ENCODE measurements around the gene DCP2.

DCP2 gene

DNA sequence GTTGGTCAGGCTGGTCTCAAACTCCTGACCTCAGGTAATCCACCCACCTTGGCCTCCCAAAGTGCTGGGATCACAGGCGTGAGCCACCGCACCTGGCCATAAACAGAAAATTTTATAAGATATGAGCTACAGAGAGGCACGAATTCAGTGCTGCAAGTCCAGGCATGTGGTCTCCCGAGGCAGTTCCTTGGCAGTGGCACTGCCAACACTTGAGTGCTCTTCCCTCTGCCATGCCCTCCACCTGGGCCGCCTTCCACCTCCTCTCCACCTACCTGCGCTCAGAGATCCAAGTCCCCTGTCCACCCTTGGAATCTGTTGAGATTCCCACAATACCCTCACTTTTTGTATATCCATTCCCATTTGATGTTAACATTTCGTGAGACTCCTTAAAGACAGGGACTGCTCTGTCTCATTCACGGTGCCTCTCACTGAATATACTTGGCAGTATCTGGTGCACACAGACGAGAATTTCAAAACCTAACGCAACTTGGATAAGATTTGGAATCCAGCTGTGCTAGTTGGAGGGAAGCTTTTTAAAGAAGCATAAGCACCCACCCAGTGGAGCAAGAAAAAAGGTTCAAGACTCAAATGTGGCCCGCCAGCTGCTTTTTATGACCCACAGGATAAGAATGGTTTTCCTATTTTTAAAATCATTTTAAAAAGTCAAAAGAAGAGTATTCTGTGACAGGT, 68.3 kb downstream of the DCP2 start:
- DNase-seq (ENCODE audit: low read depth in 3 of 3), result no peak

DNA sequence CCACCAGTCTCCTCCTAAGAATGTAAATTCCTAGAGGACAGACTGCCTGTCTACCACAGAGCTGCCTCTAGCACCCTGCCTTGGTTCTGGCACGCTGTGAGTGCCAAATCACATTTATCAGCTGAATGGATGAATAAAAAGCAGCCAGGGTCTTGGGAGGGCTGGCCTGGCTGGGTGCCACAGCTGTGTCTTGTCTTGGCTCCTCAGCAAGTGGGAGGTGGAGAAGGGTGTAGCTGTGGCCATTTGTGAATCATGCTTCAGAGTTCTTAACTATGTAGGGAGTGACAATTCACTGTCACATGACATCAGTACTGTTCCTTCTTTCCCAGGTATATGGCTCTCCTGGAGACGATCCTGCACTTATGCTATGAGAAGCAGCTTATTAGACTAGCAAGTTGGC, 70.6 kb downstream of the DCP2 start:
- no peak for DNase-seq (ENCODE audit: low read depth in 3 of 3)

DNA sequence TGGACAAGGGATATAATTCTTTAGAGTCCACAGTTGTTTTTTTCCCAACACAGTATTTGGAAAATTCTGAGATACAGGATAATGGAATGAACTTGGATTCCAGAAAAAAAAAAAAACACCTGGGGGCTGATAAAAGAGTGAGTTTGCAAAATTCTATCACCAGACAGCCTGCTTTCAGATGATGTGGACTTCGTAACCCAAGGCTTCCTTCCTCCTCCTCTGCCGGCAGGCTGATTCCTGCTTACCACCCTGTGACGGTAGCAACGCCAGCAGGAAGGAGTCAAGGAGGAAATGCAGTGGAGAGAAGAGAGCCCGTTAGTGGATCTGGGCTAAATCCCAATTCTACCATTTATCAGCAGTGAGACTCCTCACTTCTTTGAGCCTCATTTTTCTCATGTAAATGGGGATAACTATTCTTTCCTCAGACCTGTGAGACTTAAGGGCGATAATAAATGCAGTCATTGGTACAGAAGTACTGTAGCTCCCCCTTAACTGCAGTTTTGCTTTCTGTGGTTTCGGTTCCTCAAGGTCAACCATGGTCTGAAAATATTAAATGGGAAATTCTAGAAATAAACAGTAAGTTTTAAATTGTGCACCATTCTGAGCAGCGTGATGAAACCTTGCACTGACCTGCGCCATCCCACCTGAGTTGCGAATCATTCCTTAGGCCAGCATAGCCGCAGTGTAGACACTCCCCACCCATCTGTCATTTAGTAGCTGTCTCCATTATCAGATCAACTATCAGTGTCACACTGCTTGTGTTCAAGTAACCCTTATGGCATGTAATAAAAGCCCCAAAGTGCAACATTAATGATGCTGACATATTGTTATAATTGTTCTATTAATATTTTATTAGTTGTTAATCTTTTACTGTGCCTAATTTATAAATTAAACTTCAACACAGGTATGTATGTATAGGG, 71.4 kb downstream of the DCP2 start:
- no peak for DNase-seq (ENCODE audit: low read depth in 3 of 3)

DNA sequence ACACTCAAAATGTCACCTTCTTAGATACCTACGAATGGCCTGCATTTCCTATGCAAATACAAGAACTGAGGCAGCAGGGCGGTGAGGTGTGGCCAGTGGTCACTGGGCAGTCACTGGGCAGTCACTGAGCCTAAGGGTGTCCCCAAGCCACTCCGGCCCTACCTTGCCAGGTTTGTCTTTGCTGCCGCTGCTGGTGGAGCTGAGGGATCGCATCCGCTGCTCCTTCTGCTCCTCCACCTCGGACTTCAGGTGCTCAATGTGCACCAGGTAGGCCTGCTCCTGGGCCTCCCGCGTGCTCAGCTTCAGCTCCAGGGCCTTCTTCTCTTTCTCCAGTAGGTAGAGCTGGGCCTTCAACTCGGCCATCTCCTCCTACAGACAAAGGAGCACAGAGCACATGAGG, 72.3 kb downstream of the DCP2 start:
- DNase-seq (ENCODE audit: low read depth in 3 of 3), result no peak

DNA sequence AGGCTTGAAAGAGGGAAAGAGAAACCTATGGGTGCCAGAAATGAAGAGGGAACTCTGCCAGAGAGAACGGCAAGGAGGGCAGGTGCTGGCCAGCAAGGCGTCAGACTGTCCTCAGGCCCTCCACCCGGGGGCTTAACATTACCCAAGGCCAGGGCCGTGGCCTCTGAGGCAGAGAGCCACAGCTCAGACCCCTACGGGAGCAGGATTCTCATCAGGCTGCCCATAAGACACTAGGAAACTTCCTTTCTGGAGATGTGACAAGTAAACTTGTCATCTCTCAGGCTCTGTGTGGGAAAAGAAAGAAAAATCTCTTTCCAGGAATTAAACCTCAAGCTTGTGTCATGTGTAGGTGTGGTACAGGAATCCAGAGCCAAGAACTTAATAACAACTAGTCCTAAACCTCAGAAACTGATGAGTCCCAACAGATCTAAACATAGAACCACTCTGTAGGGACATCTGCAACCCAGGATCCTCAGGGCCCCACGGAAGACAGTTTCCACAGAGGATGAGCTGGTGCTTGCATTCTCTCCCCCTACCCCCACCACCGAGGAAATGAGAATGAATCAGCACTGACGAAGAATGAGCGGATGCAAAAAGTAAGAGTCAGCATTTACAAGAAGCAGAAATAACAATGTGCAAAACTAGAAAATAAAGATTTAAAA, 74.3 kb downstream of the DCP2 start:
- DNase-seq (ENCODE audit: low read depth in 3 of 3), result no peak

DNA sequence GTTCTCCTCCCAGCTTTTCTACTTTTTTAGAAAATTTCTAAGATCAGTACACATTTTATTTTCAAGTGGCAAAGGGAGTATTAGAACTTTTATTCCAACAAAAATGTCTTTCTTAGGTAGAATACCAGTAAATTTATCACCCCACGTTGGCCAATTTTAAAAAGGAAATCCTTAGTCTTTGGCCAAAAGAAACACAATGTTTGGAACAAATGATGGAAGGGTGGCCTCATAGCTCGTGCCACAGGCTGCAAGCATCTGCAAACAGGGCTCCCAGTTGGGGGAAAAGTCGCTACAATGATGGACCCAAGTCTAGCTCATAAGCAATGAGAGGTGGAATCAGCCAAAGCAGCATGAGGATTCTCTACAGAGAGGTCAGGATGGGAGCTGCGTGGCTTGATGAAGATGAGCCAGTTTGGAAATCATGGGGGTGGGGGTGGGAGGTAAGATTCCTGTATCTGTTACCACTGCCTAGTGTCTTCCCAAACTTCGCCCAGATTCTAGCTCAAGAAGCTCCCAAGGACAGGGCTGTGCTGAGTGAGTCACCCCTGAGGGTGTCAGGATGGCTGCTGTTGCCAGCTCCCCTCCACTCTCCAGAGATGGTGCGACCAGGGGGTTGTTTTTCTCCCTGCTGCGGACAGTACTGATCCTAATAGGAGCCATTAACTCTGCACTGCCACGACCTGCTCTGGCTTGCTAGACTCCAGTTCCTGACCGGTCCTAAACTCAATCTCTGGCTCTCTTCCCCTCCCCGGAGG, 75.6 kb downstream of the DCP2 start:
- no peak for DNase-seq (ENCODE audit: low read depth in 3 of 3)

DNA sequence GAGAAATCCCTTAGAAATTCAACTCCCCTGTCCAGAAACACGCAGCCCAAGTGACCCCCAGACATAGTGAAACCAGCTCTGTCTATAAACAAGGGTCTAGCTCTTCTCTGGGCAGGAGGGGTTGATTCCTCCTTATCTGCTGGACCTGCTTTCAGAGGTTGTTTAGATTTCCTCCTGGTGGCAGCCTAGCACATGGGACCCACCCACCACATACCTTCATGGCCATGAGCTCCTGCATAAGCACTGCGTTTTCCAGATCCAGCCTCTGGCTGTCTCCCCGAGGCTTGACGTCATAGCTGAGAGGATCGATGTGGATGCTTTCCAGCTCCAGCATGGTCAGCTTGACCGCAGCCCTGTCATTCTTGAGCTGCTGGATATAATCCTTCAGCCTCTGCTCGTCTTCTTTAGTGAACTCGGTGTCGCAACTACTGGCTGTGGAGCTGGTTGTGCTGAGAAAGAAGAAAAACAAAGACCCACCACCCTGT, 77.0 kb downstream of the DCP2 start:
- no peak for DNase-seq (ENCODE audit: low read depth in 3 of 3)

DNA sequence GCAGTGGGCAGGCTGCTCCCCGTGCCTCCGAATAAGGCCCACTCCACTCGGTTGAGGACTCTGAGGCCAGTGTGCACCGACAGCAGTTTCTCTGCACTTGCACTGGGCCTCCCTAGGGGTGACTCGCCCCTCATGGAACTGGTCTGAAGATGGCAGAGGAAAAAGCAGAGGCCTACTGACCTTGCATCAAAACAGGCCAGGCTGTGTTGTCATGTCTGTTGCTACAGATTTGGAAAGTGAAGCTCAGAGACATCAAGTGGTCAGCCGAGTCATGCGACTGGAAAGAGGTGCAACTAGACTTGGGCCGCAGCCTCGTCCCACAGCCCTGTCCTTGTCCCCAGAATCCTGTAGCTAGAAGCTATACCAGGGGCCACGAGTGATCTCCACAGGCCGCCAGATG, 78.3 kb downstream of the DCP2 start:
- no peak for DNase-seq (ENCODE audit: low read depth in 3 of 3)

DNA sequence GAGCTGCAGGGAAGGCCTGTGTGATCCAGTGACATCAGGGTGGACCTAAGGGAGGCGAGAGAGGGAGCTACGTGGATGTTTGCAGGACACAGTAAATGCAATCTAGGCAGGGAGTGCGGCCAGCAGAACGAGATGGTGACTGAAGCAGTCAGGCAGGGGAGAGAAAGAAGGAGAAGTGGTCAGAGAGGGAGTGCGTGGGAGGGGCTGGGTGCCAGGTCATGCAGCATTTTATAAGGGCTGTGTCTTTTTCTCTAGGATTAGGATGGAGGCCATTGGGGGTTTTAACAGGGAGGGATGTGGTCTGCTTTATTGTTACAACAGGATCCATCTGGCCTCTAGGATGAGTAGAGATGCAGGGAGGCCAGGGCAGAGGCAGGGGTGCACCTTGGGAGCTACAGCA, 80.4 kb downstream of the DCP2 start:
- DNase-seq (ENCODE audit: low read depth in 3 of 3), result no peak

DNA sequence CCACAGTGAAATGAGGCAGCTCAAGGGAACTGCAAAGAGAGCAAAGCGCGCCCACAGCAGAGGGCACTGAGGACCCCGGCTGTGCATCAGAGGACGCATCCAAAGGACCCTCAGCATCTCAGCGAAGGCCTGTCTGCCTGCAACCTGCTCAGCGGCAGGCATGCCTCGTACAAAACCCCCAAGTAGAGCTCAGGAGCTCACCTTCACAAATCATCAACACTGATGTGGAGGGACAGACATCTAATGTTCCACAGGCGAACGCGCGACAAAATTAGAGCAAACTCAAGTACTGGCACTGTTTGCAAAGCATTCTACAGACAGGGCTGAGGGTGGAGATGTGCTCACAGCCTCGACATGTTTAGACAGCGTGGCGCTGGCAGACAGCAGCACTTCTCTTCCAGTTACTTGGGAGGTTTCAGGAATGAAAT, 81.0 kb downstream of the DCP2 start:
- no peak for DNase-seq (ENCODE audit: low read depth in 3 of 3)

DNA sequence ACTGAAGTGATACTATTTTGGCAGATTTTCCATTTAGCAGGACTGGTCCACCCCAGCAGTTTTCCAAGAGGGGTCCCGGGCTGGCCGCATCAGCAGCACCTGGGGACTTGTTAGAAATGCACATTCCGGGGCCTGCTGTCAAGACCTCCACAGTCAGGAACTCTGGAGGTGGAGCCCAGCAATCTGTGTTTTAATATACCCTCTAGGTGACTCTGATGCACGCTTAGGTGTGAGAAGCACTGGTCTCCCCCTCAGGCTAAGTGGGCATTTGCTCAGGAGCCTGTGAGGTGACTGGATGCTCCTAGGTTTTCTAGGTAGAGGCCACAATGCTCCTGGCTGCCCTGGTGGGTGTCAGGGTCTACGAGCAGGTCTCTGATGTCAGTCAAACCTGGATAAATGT, 81.7 kb downstream of the DCP2 start:
- DNase-seq (ENCODE audit: low read depth in 3 of 3), result no peak

DNA sequence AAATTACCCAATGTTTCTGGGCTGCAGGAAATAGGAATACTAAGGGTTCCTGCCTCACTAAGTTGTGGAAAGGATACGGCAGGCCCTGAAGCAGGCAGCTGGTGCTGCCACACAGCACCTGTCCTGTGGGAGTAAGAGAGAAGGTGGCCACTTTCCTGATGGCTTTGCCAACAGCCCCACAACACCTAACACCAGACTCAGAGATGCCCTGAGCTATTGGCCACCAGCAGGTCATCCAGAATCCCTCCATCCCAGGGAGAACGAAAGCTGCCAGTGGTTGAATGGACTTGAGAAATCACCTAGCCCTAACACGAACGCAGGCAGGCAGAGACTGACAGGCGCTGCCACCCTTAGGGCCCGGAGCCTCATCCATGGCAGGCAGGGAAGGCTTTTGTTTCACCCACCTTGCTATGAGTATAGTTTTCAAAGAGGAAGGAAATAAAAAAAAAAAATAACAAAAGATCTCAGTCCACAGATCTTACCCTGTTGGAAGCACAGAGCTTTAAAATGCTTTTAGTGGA, 82.2 kb downstream of the DCP2 start:
- no peak for DNase-seq (ENCODE audit: low read depth in 3 of 3)

DNA sequence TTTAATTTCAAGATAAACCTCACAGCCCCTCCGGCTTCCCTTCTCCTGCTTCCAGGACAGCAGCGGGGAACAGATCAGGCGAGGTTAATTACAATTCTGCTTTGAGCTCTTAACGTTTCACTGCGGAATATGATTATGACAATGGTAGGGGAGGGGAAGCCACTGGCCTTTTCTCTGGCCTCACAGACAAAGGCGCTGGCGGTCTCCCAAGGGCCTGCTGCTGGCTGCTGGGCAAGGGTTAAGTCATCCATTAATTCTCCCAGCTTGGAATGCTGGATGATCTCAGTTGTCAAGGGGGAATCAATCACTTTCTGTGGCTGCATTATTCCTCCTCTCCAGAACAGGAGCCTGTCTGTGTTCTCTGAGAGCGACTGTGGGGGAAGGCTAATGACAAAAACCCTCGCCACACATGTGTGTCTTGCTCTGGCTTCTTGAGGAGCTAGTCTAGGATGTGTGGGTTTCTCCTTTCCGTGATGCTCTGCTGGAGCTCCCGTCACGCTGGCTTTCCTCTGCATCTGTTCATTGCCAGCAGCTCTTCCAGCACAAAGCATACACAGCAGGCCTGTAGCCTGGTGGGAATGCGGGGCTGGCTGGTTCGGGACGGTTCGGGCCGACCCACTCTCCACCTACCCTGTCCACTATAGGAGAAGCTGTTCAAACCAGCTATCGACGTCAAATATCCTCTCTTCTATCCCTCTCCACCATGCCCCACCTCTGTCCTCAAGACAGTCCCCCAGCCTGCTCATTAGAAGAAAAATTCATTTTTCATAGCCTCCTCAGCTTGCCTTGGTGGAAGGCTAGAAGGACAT, 82.8 kb downstream of the DCP2 start:
- no peak for DNase-seq (ENCODE audit: low read depth in 3 of 3)

DNA sequence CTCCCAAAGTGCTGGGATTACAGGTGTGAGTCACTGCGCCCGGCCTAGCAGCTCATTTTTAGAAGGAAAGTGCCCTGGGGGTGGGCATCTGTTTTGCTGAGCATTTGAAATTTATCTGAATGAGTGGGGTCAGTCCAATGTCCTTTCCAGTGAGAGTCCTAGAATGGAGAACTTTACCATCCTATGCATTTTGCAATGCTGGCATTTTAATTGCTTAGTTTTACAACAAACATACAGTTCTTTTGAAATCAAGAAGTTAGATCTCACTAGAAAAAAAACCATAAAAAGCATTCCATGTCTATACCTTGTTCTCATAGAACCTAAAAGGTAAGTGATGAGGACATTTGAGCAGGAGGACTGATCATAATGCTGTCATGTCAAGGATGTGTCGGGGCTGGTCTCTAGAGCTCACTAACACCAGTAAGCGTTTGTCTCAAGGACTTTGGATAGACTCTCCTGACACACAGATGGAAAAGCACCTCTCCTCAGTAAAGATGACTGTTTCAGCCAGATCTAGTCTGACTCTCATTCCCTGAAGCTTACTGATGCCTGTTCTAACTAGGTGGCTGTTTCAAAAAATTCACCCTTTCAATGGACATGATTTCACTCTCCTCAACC, 83.9 kb downstream of the DCP2 start:
- no peak for DNase-seq (ENCODE audit: low read depth in 3 of 3)

DNA sequence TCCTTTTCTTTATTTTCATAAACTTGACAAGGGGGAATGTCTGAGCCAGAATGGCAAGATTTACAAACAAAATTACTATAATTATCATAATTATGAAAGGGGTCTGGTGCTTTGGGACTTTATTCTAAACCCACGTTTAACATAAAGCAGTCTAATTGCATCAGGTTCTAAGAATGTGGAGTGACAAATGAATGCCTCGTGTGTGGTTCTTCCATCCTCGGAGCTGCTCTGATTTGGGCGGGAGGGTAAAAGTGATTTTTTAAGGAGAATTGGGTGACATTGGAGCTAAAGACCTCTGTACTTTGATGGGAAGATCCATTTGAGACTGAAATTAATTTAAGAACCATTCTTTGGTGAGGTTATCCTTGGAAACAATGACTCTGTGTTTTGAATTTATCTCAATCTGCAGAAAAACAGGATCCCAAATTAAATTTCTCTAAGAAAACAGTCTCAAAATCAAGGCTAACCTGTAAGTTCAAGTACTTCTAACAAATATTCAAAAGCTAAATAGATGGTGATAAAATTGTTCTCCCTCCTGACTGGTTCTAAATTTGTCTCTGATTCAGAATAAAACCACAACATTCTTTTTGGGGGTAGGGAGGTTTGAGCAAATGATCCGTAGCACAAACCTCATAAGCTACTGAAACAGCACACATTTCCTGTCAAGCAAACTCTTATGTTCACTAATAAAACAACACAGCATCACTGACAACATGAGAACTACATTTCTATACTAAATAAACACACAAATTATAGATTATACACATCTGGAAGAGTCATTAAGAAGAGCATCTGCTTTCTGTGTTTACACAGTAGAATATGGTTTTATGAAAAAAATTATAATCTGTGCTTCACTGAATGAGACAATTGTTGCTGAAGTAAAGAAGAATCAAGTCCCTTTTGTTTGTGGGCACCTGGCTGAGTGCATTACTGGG, 85.5 kb downstream of the DCP2 start:
- DNase-seq (ENCODE audit: low read depth in 3 of 3), result no peak

DNA sequence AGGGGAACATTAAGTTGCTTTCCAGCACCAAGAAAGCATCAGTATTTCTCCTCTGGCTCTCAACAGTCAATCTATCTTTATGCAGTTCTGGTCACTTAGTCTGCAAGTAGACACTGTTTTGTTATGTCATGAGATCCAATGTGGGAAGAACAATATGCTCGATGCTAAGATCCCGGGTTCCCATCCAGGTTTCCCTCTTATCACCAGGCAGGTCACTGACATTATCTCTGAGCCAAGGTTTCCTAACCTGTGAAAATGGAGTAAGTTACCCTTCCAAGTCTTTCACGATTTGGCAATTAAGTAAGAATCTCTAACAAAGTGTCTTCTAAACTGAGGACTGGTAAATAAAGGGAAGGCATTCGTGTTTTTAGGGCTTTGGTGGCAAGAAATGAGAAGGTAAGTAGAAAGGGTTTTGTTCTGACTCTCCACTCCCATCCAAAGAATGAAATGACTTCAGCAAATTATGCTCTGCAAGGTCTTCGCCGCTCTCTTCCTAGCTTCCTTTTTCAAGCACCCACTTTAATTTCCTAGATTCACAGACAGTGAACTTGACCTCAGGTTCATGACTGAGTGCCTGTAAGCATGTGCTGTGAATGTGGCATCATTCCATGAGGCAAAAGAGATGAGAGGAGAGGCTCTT, 86.4 kb downstream of the DCP2 start:
- no peak for DNase-seq (ENCODE audit: low read depth in 3 of 3)

DNA sequence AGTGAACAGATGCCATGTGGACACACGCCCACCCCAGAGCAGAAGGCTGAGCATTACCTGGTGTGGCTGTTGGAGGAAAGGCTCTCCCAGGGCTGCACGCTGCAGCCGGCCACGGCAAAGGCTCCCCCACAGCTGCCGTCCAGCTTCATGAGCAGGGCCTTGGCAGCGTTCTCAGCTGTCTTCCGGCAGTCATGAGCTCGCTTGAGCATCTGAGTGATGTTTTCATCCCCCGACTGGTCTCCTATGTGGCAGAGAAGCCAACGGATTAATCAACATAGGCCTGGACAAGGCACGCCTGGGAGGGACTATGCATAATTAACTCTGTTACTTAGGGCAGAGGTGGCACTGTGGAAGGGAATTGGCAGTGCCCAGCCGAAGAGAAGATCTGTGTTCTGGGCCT, 87.3 kb downstream of the DCP2 start:
- DNase-seq (ENCODE audit: low read depth in 3 of 3), result no peak

DNA sequence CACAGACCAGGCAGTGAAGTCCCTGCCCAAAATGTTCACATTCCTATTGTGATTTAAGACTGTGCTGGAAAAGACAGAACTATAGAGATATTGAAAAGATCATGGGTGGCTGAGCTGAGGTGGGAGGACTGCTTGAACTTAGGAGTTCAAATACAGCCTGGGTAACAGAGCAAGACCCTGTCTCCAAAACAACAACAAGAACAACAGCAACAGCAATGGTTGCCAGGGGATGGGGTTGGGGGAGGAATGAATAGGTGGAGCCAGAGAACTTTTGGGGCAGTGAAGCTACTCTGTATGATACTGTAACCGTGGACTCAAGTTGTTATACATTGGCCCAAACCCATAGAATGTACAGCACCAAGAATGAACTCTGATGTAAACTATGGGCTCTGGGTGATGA, 88.2 kb downstream of the DCP2 start:
- DNase-seq (ENCODE audit: low read depth in 3 of 3), result no peak

DNA sequence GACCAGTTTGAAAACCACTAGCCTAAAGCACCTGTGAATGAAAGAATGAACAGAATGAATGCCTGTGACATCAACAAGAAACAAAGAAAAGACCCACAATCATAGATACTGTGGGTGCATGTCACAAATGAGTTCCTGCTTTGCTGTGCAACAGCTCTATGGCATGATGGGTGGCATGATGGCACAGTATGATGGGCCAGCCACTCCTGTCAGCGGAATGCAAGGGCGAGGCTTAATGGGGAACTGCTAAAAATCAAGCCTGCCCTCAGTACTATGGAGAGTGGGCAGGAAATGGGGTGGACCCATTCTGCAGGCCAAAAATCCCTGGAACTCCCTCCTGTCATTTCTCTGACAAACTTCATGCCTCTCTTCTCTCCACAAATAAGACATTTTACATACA, 89.0 kb downstream of the DCP2 start:
- no peak for DNase-seq (ENCODE audit: low read depth in 3 of 3)

Data from stimulated activated CD4-positive, alpha-beta T cell treated with anti-CD3 and anti-CD28 coated beads, TNF-alpha, amount 100 ng/mL, for 4 hours (primary cell).